ENCODE data around the gene ZXDC. TPM values are rescaled to one million over a fixed set of nuclear protein-coding genes. Genes with fewer than 3 reads are reported as not detected.
A peak's percentile ranks its signal among the peaks of the same experiment; 100 is the strongest.

The ZXDC gene
- total RNA-seq, 3 donors from 2014 or later, result 37.6 to 42.4 (median 39.0) TPM

DNA sequence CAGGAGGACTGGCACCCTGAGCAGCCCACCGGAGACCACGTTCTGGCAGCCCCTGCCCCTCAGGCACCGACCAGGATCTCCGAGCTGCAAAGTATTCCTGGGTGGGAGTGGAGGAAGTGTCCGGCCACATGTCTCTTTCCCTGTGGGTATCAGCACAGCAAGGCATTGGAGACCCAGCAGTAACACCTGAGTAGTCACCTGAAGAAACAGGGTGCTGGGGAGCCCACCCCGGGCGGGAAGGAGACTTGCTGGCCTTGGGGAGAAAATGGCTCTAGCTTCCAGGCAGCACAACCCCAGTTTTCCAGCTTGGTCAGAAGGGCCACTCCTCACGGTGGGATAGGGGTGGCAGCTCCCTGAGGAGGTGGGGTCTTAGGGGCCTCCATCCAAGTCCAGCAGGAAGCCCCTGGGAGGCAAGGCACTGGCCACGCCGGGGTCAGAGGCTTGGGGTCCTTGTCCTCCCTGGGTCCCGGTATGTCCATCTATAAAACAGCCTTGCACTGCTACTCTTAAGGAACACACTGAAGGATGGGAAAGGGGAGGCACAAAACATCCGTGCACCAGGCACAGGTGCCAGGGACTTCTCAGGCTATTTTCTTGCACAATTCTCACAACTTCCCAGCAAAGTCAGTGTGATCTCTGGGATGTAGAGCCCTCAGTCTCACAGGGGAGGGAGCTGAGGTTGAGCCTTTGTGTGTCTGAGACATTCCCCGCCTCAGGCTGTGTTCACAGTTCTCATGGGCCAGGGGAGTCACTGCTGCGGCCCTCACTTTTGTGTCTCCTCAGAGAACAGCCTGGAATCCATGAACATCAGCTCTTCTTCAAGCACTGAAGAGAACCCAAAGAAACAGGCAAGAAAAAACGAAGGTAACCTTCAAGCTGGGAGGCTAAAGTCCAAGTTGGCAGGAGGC is 69.0 kb downstream of the ZXDC start:
- Histone ChIP-seq H3K4me3 (no peak overlapping the region), H3K27me3 (peaks cover 0 to 7% of the 10 kb centered on the region in 2 donors), H3K9me3 (peaks cover 0 to 3% of the 10 kb centered on the region in 2 donors), H3K36me3 (no peaks in the 10 kb centered on the region), H3K27ac (no peak overlapping the region), H3K4me1 (no peaks in the 10 kb centered on the region)
- intact Hi-C loops (cut with DNase I; ENCODE audit: low total_unique reads), result no loop called here
- TF ChIP-seq POLR2AphosphoS5 (IDR thresholded peaks at IDR 0.05) (no peak), POLR2A (IDR thresholded peaks at IDR 0.05) (no peak)
- TF ChIP-seq, protein P1, sequence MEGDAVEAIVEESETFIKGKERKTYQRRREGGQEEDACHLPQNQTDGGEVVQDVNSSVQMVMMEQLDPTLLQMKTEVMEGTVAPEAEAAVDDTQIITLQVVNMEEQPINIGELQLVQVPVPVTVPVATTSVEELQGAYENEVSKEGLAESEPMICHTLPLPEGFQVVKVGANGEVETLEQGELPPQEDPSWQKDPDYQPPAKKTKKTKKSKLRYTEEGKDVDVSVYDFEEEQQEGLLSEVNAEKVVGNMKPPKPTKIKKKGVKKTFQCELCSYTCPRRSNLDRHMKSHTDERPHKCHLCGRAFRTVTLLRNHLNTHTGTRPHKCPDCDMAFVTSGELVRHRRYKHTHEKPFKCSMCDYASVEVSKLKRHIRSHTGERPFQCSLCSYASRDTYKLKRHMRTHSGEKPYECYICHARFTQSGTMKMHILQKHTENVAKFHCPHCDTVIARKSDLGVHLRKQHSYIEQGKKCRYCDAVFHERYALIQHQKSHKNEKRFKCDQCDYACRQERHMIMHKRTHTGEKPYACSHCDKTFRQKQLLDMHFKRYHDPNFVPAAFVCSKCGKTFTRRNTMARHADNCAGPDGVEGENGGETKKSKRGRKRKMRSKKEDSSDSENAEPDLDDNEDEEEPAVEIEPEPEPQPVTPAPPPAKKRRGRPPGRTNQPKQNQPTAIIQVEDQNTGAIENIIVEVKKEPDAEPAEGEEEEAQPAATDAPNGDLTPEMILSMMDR (IDR thresholded peaks at IDR 0.05), result no peak
- no peak for DNase-seq (ENCODE audit: low spot score in 2 of 2)

- peaks cover 0 to 3% of the 10 kb centered on the region in 2 donors for H3K9me3 ChIP-seq
- H3K4me1 ChIP-seq, result no peaks in the 10 kb centered on the region
Measured at GRCh38 chr3:126402666-126403302, 72.9 kb downstream of the ZXDC start.

DNA sequence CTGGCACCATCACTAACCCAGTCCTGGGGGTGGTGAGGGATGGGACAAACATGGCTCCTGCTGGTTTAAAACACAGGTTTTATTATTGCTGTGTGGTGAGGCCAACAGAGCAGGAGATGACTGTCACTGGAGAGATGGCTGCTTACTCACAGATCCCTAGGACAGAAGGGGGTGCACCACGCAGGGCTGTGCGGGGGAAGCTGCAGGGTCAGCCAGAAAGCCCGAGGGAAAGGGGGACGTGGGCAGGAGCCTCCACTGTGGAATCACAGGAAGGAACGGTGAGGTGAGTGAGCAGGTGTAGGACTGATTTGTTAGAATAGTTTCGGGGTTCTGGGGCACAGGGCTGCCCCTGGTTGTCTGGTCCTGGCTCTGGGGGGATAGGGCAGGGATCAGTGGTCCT is 73.5 kb downstream of the ZXDC start:
- H3K27me3 ChIP-seq, result peaks cover 0 to 7% of the 10 kb centered on the region in 2 donors
- no peak for TF ChIP-seq POLR2AphosphoS5 (IDR thresholded peaks at IDR 0.05)
- no peak for TF ChIP-seq POLR2A (IDR thresholded peaks at IDR 0.05)
- TF ChIP-seq, protein P1 (IDR thresholded peaks at IDR 0.05), result no peak
- H3K9me3 ChIP-seq, result no peaks in the 10 kb centered on the region
- DNase-seq (ENCODE audit: low spot score in 2 of 2), result no peak
- no peaks in the 10 kb centered on the region for H3K4me1 ChIP-seq
- intact Hi-C loops (cut with DNase I; ENCODE audit: low total_unique reads), result no loop called here
- no peak overlapping the region for H3K27ac ChIP-seq
- H3K4me3 ChIP-seq, result no peak overlapping the region
- no peaks in the 10 kb centered on the region for H3K36me3 ChIP-seq

More at GRCh38 chr3:126402666-126403302, 72.9 kb downstream of the ZXDC start:
- intact Hi-C loops (cut with DNase I; ENCODE audit: low total_unique reads), result no loop called here
- H3K27ac ChIP-seq, result no peak overlapping the region
- H3K36me3 ChIP-seq, result no peaks in the 10 kb centered on the region
- H3K27me3 ChIP-seq, result peaks cover 0 to 7% of the 10 kb centered on the region in 2 donors
- H3K4me3 ChIP-seq, result no peak overlapping the region
- DNase-seq (ENCODE audit: low spot score in 2 of 2), result peak in 1 of 2 donors; percentile 50
- TF ChIP-seq, protein P1 (IDR thresholded peaks at IDR 0.05), result no peak

- intact Hi-C loops (cut with DNase I; ENCODE audit: low total_unique reads), result no loop called here
- Histone ChIP-seq H3K27me3 (peaks cover 0 to 4% of the 10 kb centered on the region in 2 donors), H3K9me3 (no peaks in the 10 kb centered on the region), H3K4me1 (no peaks in the 10 kb centered on the region), H3K36me3 (no peaks in the 10 kb centered on the region), H3K4me3 (no peak overlapping the region), H3K27ac (no peak overlapping the region)
- no peak for TF ChIP-seq POLR2AphosphoS5 (IDR thresholded peaks at IDR 0.05)
- TF ChIP-seq, protein P1 (IDR thresholded peaks at IDR 0.05), result no peak
- TF ChIP-seq POLR2A (IDR thresholded peaks at IDR 0.05), result no peak
- DNase-seq (ENCODE audit: low spot score in 2 of 2), result no peak
Measured at GRCh38 chr3:126401611-126402160, 74.0 kb downstream of the ZXDC start.

DNA sequence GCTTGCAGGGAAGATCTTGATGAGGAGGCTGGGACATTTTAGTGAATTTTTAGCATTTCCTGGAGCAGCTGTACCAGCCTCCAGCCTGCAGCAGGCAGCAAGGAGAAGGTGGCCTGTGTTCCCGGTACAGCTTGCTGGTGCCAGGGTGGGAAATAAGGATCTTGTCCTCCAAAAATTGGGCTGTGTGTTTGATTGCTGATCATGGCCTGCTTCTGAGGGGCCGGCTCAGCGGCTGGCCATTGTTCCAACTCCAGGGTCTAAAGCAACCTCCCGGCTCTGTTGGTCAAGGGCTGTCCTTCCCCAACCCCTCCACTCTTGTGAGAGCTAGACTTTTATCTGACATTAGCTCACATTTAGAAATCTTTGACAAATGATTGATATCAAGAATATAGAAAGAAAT is 75.9 kb downstream of the ZXDC start:
- H3K36me3 ChIP-seq, result no peaks in the 10 kb centered on the region
- peaks cover 0 to 5% of the 10 kb centered on the region in 2 donors for H3K27me3 ChIP-seq
- TF ChIP-seq, protein P1 (IDR thresholded peaks at IDR 0.05), result no peak
- TF ChIP-seq POLR2AphosphoS5 (IDR thresholded peaks at IDR 0.05) (no peak), POLR2A (IDR thresholded peaks at IDR 0.05) (no peak)
- peak overlapping the region; percentile 7 to 52 for H3K27ac ChIP-seq
- no peaks in the 10 kb centered on the region for H3K9me3 ChIP-seq
- no peak for DNase-seq (ENCODE audit: low spot score in 2 of 2)
- intact Hi-C loops (cut with DNase I; ENCODE audit: low total_unique reads), result no loop called here
- no peaks in the 10 kb centered on the region for H3K4me1 ChIP-seq
- H3K4me3 ChIP-seq, result no peak overlapping the region
